Type B pancreatic cell (in vitro differentiated cells): ENCODE results near the gene CPN2. TPM values are rescaled to one million over a fixed set of nuclear protein-coding genes. Genes with fewer than 3 reads are reported as not detected.

Source experiments
- DNase-seq: peaks from one replicate; pipeline ENCODE4 v3.0.0; 2021; ENCODE audit warnings: mixed read lengths; ENCODE audit not compliant: unreplicated experiment; ENCODE audit errors: extremely low spot score
- H3K27ac Mint-ChIP-seq: 2 replicates; pipeline ENCODE4 v1.8.0; 2021; ENCODE audit warnings: mild to moderate bottlenecking, mixed read lengths
- H3K27me3 Mint-ChIP-seq: 2 replicates; pipeline ENCODE4 v1.8.0; 2021; ENCODE audit warnings: mixed read lengths
- H3K36me3 Mint-ChIP-seq: 2 replicates; pipeline ENCODE4 v1.8.0; 2021; ENCODE audit warnings: mixed read lengths
- H3K4me1 Mint-ChIP-seq: one replicate; pipeline ENCODE4 v1.8.0; 2021; ENCODE audit warnings: mixed read lengths; ENCODE audit not compliant: unreplicated experiment
- H3K4me3 Mint-ChIP-seq: 2 replicates; pipeline ENCODE4 v1.8.0; 2021; ENCODE audit warnings: mild to moderate bottlenecking, mixed read lengths
- H3K9me3 Mint-ChIP-seq: 2 replicates; pipeline ENCODE4 v1.8.0; 2021; ENCODE audit warnings: mixed read lengths
- total RNA-seq: library from RNA; stranded (reverse); gene quantifications from 2 replicates; pipeline ENCODE4 v1.2.1, GENCODE V29; 2021; ENCODE audit warnings: low replicate concordance
- TF ChIP-seq, protein P1 (sequence below): fragments of 200-600 bp; sonication (generic); conservative IDR thresholded peaks from 2 replicates; pipeline ENCODE4 v1.5.0; 2021; ENCODE audit warnings: antibody characterized with exemption, mild to moderate bottlenecking

Gene CPN2
- total RNA-seq, 1 donor from 2014 or later = not detected

DNA sequence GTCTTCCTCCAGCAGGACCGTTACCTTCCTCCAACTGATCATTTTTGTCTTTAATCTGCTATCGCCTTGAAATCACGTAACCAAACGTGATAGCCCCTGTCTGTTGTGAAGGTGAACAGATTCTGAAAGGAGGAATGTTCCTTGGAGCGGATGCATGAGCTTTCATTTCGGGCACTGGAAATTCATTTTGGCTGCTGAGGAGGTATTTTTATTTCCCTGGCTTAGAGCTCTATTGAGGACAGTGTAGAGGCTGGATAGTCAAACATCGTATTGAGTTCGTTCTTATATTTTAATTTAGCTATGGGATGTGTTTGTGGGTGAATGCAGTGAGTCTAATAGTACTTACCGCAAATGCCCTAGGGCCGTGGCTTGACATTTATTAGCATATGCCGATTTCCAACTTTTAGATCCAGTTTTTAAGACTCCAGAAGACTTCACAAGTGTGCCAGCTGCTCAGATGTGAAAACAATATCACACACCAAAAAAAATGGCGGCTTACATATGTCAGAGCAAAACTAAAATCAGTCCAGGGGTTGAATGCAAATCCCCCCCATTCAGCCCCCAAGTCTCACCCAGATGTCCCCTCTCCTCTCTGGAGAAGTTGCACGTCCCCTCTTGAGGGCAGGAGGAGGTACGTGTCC is 22.1 kb downstream of the CPN2 start:
- Mint-ChIP-seq H3K27ac (no peak overlapping the region), H3K4me3 (peak overlapping the region; percentile 24), H3K9me3 (no peaks in the 10 kb centered on the region), H3K27me3 (peaks cover 26% of the 10 kb centered on the region), H3K4me1 (peaks cover 37% of the 10 kb centered on the region), H3K36me3 (no peaks in the 10 kb centered on the region)
- TF ChIP-seq, protein P1, sequence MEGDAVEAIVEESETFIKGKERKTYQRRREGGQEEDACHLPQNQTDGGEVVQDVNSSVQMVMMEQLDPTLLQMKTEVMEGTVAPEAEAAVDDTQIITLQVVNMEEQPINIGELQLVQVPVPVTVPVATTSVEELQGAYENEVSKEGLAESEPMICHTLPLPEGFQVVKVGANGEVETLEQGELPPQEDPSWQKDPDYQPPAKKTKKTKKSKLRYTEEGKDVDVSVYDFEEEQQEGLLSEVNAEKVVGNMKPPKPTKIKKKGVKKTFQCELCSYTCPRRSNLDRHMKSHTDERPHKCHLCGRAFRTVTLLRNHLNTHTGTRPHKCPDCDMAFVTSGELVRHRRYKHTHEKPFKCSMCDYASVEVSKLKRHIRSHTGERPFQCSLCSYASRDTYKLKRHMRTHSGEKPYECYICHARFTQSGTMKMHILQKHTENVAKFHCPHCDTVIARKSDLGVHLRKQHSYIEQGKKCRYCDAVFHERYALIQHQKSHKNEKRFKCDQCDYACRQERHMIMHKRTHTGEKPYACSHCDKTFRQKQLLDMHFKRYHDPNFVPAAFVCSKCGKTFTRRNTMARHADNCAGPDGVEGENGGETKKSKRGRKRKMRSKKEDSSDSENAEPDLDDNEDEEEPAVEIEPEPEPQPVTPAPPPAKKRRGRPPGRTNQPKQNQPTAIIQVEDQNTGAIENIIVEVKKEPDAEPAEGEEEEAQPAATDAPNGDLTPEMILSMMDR = no peak
- DNase-seq = no peak

DNA sequence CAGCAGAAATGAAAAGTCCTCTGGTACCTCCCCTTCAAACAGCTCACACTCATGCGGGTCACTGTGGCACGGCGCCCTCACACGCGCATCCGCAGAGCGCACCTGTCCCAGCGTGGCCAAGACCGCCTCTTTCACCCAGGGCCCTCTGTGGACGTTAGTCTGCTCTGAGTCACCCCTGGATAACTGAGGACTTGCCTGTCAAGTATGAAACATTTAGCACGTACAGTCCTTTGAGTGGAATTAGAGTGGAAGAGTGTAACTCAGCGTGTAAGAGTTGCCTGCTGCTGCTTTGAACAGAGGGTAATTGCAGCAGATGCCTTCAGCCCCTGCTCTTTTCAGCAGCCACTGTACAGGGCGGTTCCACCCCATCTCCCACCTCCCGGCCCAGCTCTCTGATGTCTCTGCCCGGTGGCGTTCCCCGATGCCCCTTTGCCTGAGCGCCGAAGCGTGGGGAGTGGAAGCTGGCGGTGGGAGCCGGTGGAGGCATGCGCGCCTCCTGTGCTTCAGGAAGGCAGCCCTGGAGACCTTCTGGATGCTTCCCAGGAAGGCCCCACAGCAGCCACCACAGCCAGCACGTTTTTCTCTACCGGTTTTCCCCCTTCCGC is 23.0 kb downstream of the CPN2 start:
- H3K27ac Mint-ChIP-seq = no peak overlapping the region
- DNase-seq = no peak
- peaks cover 35% of the 10 kb centered on the region for H3K4me1 Mint-ChIP-seq

DNA sequence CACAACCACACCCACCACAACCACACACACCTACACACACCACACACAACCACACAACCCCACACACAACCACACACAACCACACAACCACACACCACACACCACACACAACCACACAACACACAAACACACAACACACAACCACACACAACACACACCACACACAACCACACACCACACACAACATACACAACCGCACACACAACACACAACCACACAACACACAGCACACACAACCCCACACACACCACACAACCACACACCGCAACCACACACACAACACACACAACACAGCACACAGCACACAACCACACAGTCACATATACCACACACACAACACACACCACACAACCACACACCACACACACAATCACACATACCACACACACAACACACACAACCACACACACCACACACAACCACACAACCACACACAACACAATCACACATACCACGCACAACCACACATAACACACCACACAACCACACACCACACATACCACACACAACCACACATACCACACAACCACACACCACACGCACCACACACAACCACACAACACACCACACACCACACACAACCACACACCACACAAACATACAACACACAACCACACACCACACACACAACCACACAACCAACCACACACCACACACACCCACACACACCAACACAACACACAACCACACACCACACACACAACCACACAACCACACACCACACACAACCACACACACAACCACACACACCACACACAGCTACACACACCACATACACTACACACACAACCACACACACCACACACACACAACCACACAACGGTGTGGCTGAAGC is 23.7 kb downstream of the CPN2 start:
- peaks cover 29% of the 10 kb centered on the region for H3K4me1 Mint-ChIP-seq
- H3K9me3 Mint-ChIP-seq = no peaks in the 10 kb centered on the region
- no peaks in the 10 kb centered on the region for H3K36me3 Mint-ChIP-seq
- H3K27ac Mint-ChIP-seq = no peak overlapping the region
- DNase-seq = no peak
- H3K4me3 Mint-ChIP-seq = no peak overlapping the region
- TF ChIP-seq, protein P1 = no peak
- H3K27me3 Mint-ChIP-seq = peaks cover 14% of the 10 kb centered on the region

More for the DNA sequence above, 23.0 kb downstream of the CPN2 start:
- no peaks in the 10 kb centered on the region for H3K36me3 Mint-ChIP-seq
- TF ChIP-seq, protein P1 = no peak
- peaks cover 21% of the 10 kb centered on the region for H3K27me3 Mint-ChIP-seq
- peak overlapping the region; percentile 24 for H3K4me3 Mint-ChIP-seq
- no peaks in the 10 kb centered on the region for H3K9me3 Mint-ChIP-seq

DNA sequence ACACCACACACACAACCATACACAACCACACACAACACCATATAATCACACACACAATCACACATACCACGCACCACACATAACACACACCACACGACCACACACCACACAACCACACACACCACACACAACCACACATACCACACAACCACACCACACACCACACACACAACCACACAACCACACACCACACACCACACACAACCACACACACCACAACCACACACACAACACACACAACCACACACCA is 24.2 kb downstream of the CPN2 start:
- Mint-ChIP-seq H3K9me3 (no peaks in the 10 kb centered on the region), H3K36me3 (no peaks in the 10 kb centered on the region), H3K27ac (no peak overlapping the region), H3K4me3 (no peak overlapping the region), H3K27me3 (peaks cover 14% of the 10 kb centered on the region), H3K4me1 (peaks cover 29% of the 10 kb centered on the region)
- TF ChIP-seq, protein P1 = no peak
- no peak for DNase-seq

DNA sequence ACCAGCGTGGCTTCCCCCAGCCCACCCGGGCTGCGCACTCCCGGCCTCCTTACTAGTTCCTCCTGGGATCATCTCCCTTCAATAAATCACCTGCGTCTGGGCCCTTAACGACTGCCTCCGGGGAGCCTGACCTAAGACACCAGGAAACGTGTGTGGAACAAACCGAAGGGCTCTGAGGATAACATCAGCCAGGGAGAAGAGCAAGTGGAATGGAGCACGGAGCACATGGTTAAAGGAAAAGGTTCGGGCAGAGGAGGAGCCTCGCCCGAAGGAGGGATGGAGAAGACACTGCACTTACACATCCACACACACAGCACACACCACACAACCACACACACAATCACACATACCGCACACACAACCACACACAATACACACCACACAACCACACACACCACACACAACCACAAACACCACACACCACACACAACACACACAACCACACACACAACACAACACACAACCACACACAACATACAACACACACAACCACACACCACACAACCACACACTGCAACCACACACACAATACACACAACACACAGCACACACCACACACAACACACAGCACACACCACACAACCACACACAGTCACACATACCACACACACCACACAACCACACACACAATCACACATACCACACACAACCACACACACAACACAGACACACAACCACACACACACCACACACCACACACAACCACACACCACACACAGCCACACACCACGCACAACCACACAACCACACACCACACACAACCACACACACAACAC is 24.7 kb downstream of the CPN2 start:
- no peak for DNase-seq
- Mint-ChIP-seq H3K36me3 (no peaks in the 10 kb centered on the region), H3K4me1 (peaks cover 25% of the 10 kb centered on the region), H3K9me3 (no peaks in the 10 kb centered on the region), H3K27me3 (peaks cover 11% of the 10 kb centered on the region), H3K4me3 (no peak overlapping the region), H3K27ac (no peak overlapping the region)
- TF ChIP-seq, protein P1 = no peak
